KMS-11 (cell line): ENCODE data around the gene SNAP23.

Experiments used
- H2AFZ ChIP-seq: fragments of 200-600 bp; sonication (generic); 2 replicates; pipeline ENCODE4 v1.6.1; 2016; ENCODE audit warnings: antibody characterized with exemption, mixed run types, low read depth
- H3K27ac ChIP-seq: fragments of 200-600 bp; sonication (generic); 2 replicates; pipeline ENCODE4 v1.6.1; 2016; ENCODE audit warnings: mild to moderate bottlenecking, mixed run types
- H3K27me3 ChIP-seq: fragments of 200-600 bp; sonication (generic); 2 replicates; pipeline ENCODE4 v1.6.1; 2017; ENCODE audit warnings: mild to moderate bottlenecking, low read depth, mixed run types, moderate library complexity; ENCODE audit not compliant: insufficient read depth
- H3K36me3 ChIP-seq: fragments of 200-600 bp; sonication (generic); 2 replicates; pipeline ENCODE4 v1.6.1; 2017; ENCODE audit warnings: mild to moderate bottlenecking, mixed run types; ENCODE audit not compliant: insufficient read depth
- H3K4me1 ChIP-seq: fragments of 200-600 bp; sonication (generic); 2 replicates; pipeline ENCODE4 v1.6.1; 2016; ENCODE audit warnings: mild to moderate bottlenecking, low read depth, mixed run types; ENCODE audit not compliant: poor library complexity, severe bottlenecking
- H3K4me2 ChIP-seq: fragments of 200-600 bp; sonication (generic); 2 replicates; pipeline ENCODE4 v1.7.0; 2016; ENCODE audit warnings: mild to moderate bottlenecking, mixed run types
- H3K4me3 ChIP-seq: fragments of 200-600 bp; sonication (generic); IDR thresholded peaks from 2 replicates; pipeline ENCODE4 v1.6.1; 2017; ENCODE audit warnings: low read depth, low read length, mixed read lengths; ENCODE audit not compliant: insufficient read depth
- H3K79me2 ChIP-seq: fragments of 200-600 bp; sonication (generic); 2 replicates; pipeline ENCODE4 v1.6.1; 2016; ENCODE audit warnings: low read depth, mixed run types; ENCODE audit not compliant: insufficient read depth
- H3K9ac ChIP-seq: fragments of 200-600 bp; sonication (generic); 2 replicates; pipeline ENCODE4 v1.6.1; 2016; ENCODE audit warnings: mild to moderate bottlenecking, mixed run types
- H4K20me1 ChIP-seq: fragments of 200-600 bp; sonication (generic); 2 replicates; pipeline ENCODE4 v1.6.1; 2016; ENCODE audit warnings: mild to moderate bottlenecking, mixed run types; ENCODE audit not compliant: insufficient read depth
- CTCF ChIP-seq: fragments of 200-600 bp; sonication (generic); conservative IDR thresholded peaks from 2 replicates; pipeline ENCODE4 v1.6.1; 2017; ENCODE audit warnings: low read depth, mild to moderate bottlenecking, antibody characterized with exemption, low read length, moderate library complexity, mixed read lengths

SNAP23 gene

GRCh38 chr15:42498212-42499068, 3.0 kb downstream of the SNAP23 start:
- Histone ChIP-seq H3K4me3 (no peak overlapping the region), H3K27ac (no peak overlapping the region), H3K27me3 (no peaks in the 10 kb centered on the region), H3K4me2 (no peak overlapping the region), H3K4me1 (peaks cover 27% of the 10 kb centered on the region), H3K9ac (no peak overlapping the region), H3K79me2 (peaks cover 21% of the 10 kb centered on the region; the same call in 1 of the 2 replicates), H4K20me1 (no peaks in the 10 kb centered on the region), H3K36me3 (no peaks in the 10 kb centered on the region), H2AFZ (no peak overlapping the region)
- no peak for TF ChIP-seq CTCF

GRCh38 chr15:42499858-42500609, 4.6 kb downstream of the SNAP23 start:
- Histone ChIP-seq H3K4me1 (peaks cover 21% of the 10 kb centered on the region), H2AFZ (no peak overlapping the region), H4K20me1 (no peaks in the 10 kb centered on the region), H3K79me2 (peaks cover 21% of the 10 kb centered on the region; the same call in 1 of the 2 replicates), H3K9ac (no peak overlapping the region), H3K36me3 (no peaks in the 10 kb centered on the region), H3K4me2 (no peak overlapping the region), H3K4me3 (no peak overlapping the region), H3K27ac (no peak overlapping the region), H3K27me3 (no peaks in the 10 kb centered on the region)
- no peak for TF ChIP-seq CTCF

GRCh38 chr15:42502477-42502876, 7.0 kb downstream of the SNAP23 start:
- TF ChIP-seq CTCF: no peak
- H4K20me1 ChIP-seq: no peaks in the 10 kb centered on the region
- no peaks in the 10 kb centered on the region for H3K36me3 ChIP-seq
- H3K27me3 ChIP-seq: no peaks in the 10 kb centered on the region
- no peak overlapping the region for H3K9ac ChIP-seq
- no peak overlapping the region for H3K27ac ChIP-seq
- H3K4me1 ChIP-seq: peaks cover 9% of the 10 kb centered on the region
- H3K4me2 ChIP-seq: no peak overlapping the region
- no peak overlapping the region for H2AFZ ChIP-seq
- H3K79me2 ChIP-seq: 0 out of 2 replicates have a peak, but pooled peaks cover 8% of the 10 kb centered on the region
- no peak overlapping the region for H3K4me3 ChIP-seq

GRCh38 chr15:42503825-42504224, 8.4 kb downstream of the SNAP23 start:
- 0 out of 2 replicates have a peak, but pooled peaks cover 8% of the 10 kb centered on the region for H3K79me2 ChIP-seq
- H3K27ac ChIP-seq: no peak overlapping the region
- H3K27me3 ChIP-seq: no peaks in the 10 kb centered on the region
- no peak overlapping the region for H3K4me3 ChIP-seq
- H4K20me1 ChIP-seq: no peaks in the 10 kb centered on the region
- no peak for TF ChIP-seq CTCF
- no peak overlapping the region for H3K4me2 ChIP-seq
- H3K9ac ChIP-seq: no peak overlapping the region
- H2AFZ ChIP-seq: no peak overlapping the region
- H3K4me1 ChIP-seq: peaks cover under 1% of the 10 kb centered on the region
- no peaks in the 10 kb centered on the region for H3K36me3 ChIP-seq
